Peyer's patch (tissue), 4 donors: ENCODE data around the gene RNASEH2B.

Experiments
- CTCF ChIP-seq, 6 experiments: fragments of 450-650 bp in 4 of 6; fragments of 200-600 bp in 2 of 6; sonication (generic) in 1 of 6; IDR thresholded peaks; one replicate each; pipeline ENCODE4 v1.5.1; 2017 to 2019; ENCODE audit warnings: antibody characterized with exemption in 6 of 6, mild to moderate bottlenecking in 3 of 6, moderate library complexity in 1 of 6
- POLR2A ChIP-seq, 2 donors: fragments of 450-650 bp; IDR thresholded peaks; one replicate each; pipeline ENCODE4 v1.5.1; 2017; ENCODE audit warnings: antibody characterized with exemption in 2 of 2, mild to moderate bottlenecking in 2 of 2, moderate library complexity in 2 of 2

DNA sequence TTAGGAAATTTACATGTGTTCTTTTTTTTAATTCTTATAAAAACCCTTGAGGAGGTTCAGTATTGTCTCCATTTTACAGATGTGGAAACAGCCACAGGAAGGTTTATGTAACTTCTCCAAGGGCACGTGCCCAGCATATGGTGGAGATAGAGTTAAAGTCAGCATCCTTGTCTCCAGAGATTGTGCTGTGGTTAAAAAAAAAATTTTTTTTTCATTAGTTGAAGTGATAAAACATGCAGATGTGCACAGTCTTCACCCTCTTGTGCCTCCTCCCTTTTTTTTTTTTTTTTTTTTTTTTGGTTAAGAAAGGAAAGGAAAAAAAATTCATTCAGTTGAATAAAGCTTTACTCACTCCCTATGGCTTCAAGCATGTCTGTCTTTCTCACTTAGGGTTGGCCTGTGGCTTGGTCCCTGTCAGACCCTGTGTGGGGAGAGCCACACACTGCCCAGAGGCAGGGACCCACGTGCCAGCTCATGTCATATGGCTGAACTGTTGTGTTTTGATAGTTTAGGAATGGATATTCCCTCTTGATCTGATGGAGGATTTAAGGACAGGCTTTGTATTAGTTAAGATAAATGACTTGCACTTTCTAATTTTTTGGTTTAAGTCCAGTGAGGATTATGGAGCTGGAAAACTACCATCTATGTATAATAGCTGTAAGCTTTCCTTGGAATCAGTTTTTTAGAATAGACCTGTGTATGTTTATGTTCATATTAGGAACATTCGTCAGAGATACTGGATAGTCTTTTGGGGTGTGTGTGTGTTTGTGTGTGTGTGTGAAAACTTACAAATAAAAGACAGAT lies 19.3 kb downstream of the RNASEH2B start:
- TF ChIP-seq CTCF (IDR thresholded peaks at IDR 0.05): no peak
- TF ChIP-seq POLR2A (IDR thresholded peaks at IDR 0.05): no peak
